K562 (cell line): Measurements from ENCODE around the gene KLHL33. TPM values are rescaled to one million over a fixed set of nuclear protein-coding genes. Genes with fewer than 3 reads are reported as not detected.

Source experiments
- ATAC-seq: fragments of 200-7000 bp; cut with Tn5 transposase; 3 replicates; pipeline ENCODE4 v1.9.1; 2020; ENCODE audit warnings: moderate library complexity
- BruUV-seq: library from RNA; stranded (reverse); fragments of 400-500 nt; replicated peaks from 2 replicates; lab custom pipeline; 2021; lab: Mats Ljungman, UMichigan
- CTCF ChIA-PET: fragments of 300-600 bp; formaldehyde crosslinking; extraction: SDS; loops from one replicate; lab custom pipeline; 2021; ENCODE audit warnings: low intra/inter-chr PET ratio; lab: Yijun Ruan, JAX
- POLR2A ChIA-PET: fragments of 300-600, 350-650 bp; sonication (Branson Sonifier 250); formaldehyde crosslinking; extraction: SDS; loops from one replicate; lab custom pipeline; 2021; ENCODE audit warnings: antibody characterized with exemption, inconsistent platforms; lab: Yijun Ruan, JAX
- DNase-seq, 4 experiments: peaks; one replicate each; pipeline versions ENCODE4 v3.0.0 to v3.0.0-alpha.2; 2011 to 2018; ENCODE audit warnings: low spot score in 3 of 4, mixed read lengths in 3 of 4; ENCODE audit errors: extremely low read depth in 1 of 4
- FAIRE-seq: peaks from 2 replicates; lab custom pipeline; 2011; peaks lifted over from hg19 to GRCh38; lab: Jason Lieb, UNC
- H2AFZ ChIP-seq: 2 replicates; pipeline ENCODE4 v1.6.0; 2011; ENCODE audit warnings: low read depth, low read length, control low read depth, inconsistent platforms
- H3K27ac ChIP-seq: fragments of 200-600 bp; 3 replicates; pipeline ENCODE4 v1.8.0; 2011; ENCODE audit warnings: low read depth, mild to moderate bottlenecking, control low read depth, inconsistent platforms, low read length, moderate library complexity, mixed read lengths; ENCODE audit errors: extremely low read depth
- H3K27me3 ChIP-seq, 2 experiments: fragments of 300-600 bp in 1 of 2; 2 replicates in 1 of 2; 3 replicates in 1 of 2; pipeline versions ENCODE4 v1.6.0 to v1.8.0; 2011; ENCODE audit warnings: inconsistent platforms in 2 of 2, low read length in 2 of 2, mild to moderate bottlenecking in 1 of 2, mixed read lengths in 1 of 2, moderate library complexity in 1 of 2; ENCODE audit not compliant: control insufficient read depth in 2 of 2, insufficient read depth in 2 of 2
- H3K36me3 ChIP-seq: fragments of 300-600 bp; 3 replicates; pipeline ENCODE4 v1.8.0; 2011; ENCODE audit warnings: mild to moderate bottlenecking, low read length, inconsistent platforms; ENCODE audit not compliant: control insufficient read depth, insufficient read depth
- H3K4me1 ChIP-seq, 2 experiments: fragments of 200-600 bp in 1 of 2; replicated peaks in 1 of 2; 2 replicates in 1 of 2; 3 replicates in 1 of 2; pipeline versions ENCODE4 v1.5.1 to v1.8.0; 2011; ENCODE audit warnings: inconsistent platforms in 2 of 2, low read length in 2 of 2, mild to moderate bottlenecking in 1 of 2, mixed read lengths in 1 of 2, moderate library complexity in 1 of 2; ENCODE audit not compliant: control insufficient read depth in 2 of 2, insufficient read depth in 2 of 2
- H3K4me2 ChIP-seq: 2 replicates; pipeline ENCODE4 v1.6.1; 2011; ENCODE audit warnings: low read length, control low read depth, inconsistent platforms, mixed read lengths; ENCODE audit not compliant: insufficient read depth
- H3K4me3 ChIP-seq: fragments of 200-600 bp; sonication (generic), shearing (Covaris generic); 2 replicates; pipeline ENCODE4 v1.5.1; 2016; ENCODE audit warnings: control low read depth, inconsistent platforms
- H3K79me2 ChIP-seq: fragments of 200-600 bp; 3 replicates; pipeline ENCODE4 v1.8.0; 2011; ENCODE audit warnings: low read length, inconsistent platforms; ENCODE audit not compliant: control insufficient read depth, insufficient read depth
- H3K9ac ChIP-seq, 2 experiments: 2 replicates each; pipeline versions ENCODE4 v1.6.0 to v1.6.1; 2011; ENCODE audit warnings: low read depth in 2 of 2, low read length in 2 of 2, control low read depth in 1 of 2, inconsistent platforms in 1 of 2, mild to moderate bottlenecking in 1 of 2, mixed read lengths in 1 of 2; ENCODE audit not compliant: insufficient read depth in 1 of 2
- H3K9me1 ChIP-seq: one replicate; pipeline ENCODE4 v1.6.0; 2011; ENCODE audit warnings: inconsistent platforms, mild to moderate bottlenecking, low read length, moderate library complexity; ENCODE audit not compliant: control insufficient read depth, insufficient read depth
- H3K9me3 ChIP-seq: replicated peaks from 2 replicates; pipeline ENCODE4 v1.5.1; 2011; ENCODE audit warnings: low read depth, low read length, inconsistent platforms; ENCODE audit not compliant: control insufficient read depth, insufficient read depth
- H4K20me1 ChIP-seq: replicated peaks from 2 replicates; pipeline ENCODE4 v1.6.1; 2011; ENCODE audit warnings: low read length, inconsistent platforms, mixed read lengths; ENCODE audit not compliant: control insufficient read depth, insufficient read depth
- ATF3 ChIP-seq, 2 experiments: fragments of 450-650 bp in 1 of 2; sonication (generic) in 1 of 2; formaldehyde crosslinking in 1 of 2; IDR thresholded peaks in 1 of 2; conservative IDR thresholded peaks in 1 of 2; 2 replicates each; pipeline versions ENCODE4 v1.6.1 to v1.8.1; 2016 to 2023; ENCODE audit warnings: mild to moderate bottlenecking in 2 of 2, moderate library complexity in 2 of 2, inconsistent platforms in 1 of 2, missing genetic modification reagents in 1 of 2
- CBFA2T2 ChIP-seq: fragments of 450-650 bp; conservative IDR thresholded peaks from 2 replicates; pipeline ENCODE4 v1.6.1; 2017; ENCODE audit warnings: mild to moderate bottlenecking
- CEBPG ChIP-seq, 3 experiments: fragments of 200-800 bp in 1 of 3; sonication (Bioruptor generic) in 1 of 3; sonication (generic) in 1 of 3; formaldehyde crosslinking in 1 of 3; IDR thresholded peaks in 2 of 3; conservative IDR thresholded peaks in 1 of 3; 2 replicates each; pipeline versions ENCODE4 v1.6.1 to v1.8.0; 2016 to 2022; ENCODE audit warnings: missing compliant biosample characterization in 2 of 3, missing genetic modification characterization in 2 of 3, mild to moderate bottlenecking in 1 of 3, missing genetic modification reagents in 1 of 3
- CHD1 ChIP-seq: fragments of 200-600 bp; sonication (generic); IDR thresholded peaks from one replicate; pipeline ENCODE4 v1.6.1; 2012; ENCODE audit warnings: mild to moderate bottlenecking, moderate library complexity, low read length, inconsistent platforms
- CTBP1 ChIP-seq: fragments of 450-650 bp; IDR thresholded peaks from 2 replicates; pipeline ENCODE4 v1.6.1; 2016; ENCODE audit warnings: borderline replicate concordance
- DIDO1 ChIP-seq: fragments of 450-650 bp; IDR thresholded peaks from 2 replicates; pipeline ENCODE4 v1.6.1; 2016; ENCODE audit warnings: low read depth, missing biosample characterization, missing genetic modification characterization
- EP400 ChIP-seq: fragments of 450-650 bp; IDR thresholded peaks from 2 replicates; pipeline ENCODE4 v1.6.1; 2017; ENCODE audit warnings: antibody characterized with exemption, mild to moderate bottlenecking, moderate library complexity
- HDAC1 ChIP-seq, 2 experiments: fragments of 450-650 bp; IDR thresholded peaks; 2 replicates each; pipeline ENCODE4 v1.6.1; 2016 to 2017; ENCODE audit warnings: inconsistent platforms in 1 of 2, mild to moderate bottlenecking in 1 of 2, moderate library complexity in 1 of 2
- HMGN3 ChIP-seq: IDR thresholded peaks from 2 replicates; pipeline ENCODE4 v1.6.1; 2011; ENCODE audit warnings: borderline replicate concordance, low read depth, mild to moderate bottlenecking, mixed read lengths, low read length; ENCODE audit not compliant: insufficient read length; ENCODE audit errors: extremely low read depth
- JUNB ChIP-seq: fragments of 450-650 bp; formaldehyde crosslinking; conservative IDR thresholded peaks from 2 replicates; pipeline ENCODE4 v1.4.0; 2020; ENCODE audit warnings: mild to moderate bottlenecking
- MYNN ChIP-seq, 2 experiments: sonication (generic); formaldehyde crosslinking in 1 of 2; IDR thresholded peaks; 2 replicates each; pipeline versions ENCODE4 v1.5.0 to v1.6.1; 2016 to 2020; ENCODE audit warnings: antibody characterized with exemption in 1 of 2, missing genetic modification reagents in 1 of 2
- POLR2AphosphoS5 ChIP-seq: IDR thresholded peaks from 2 replicates; pipeline ENCODE4 v1.6.1; 2011; ENCODE audit warnings: mild to moderate bottlenecking, low read depth, low read length, moderate library complexity; ENCODE audit not compliant: control insufficient read depth, insufficient read depth
- POLR2G ChIP-seq: fragments of 200-400 bp; formaldehyde crosslinking; IDR thresholded peaks from 2 replicates; pipeline ENCODE4 v1.6.1; 2017; ENCODE audit warnings: low read depth, mild to moderate bottlenecking, antibody characterized with exemption, low read length, moderate library complexity
- PYGO2 ChIP-seq: fragments of 450-650 bp; IDR thresholded peaks from 2 replicates; pipeline ENCODE4 v1.6.1; 2016; ENCODE audit warnings: mild to moderate bottlenecking, missing genetic modification characterization, moderate library complexity, missing compliant biosample characterization
- RBBP5 ChIP-seq: fragments of 200-600 bp; sonication (generic); IDR thresholded peaks from 2 replicates; pipeline ENCODE4 v1.6.1; 2012; ENCODE audit warnings: borderline replicate concordance, mild to moderate bottlenecking, low read length, control low read depth, inconsistent platforms; ENCODE audit not compliant: insufficient read depth, poor library complexity, severe bottlenecking
- SUPT5H ChIP-seq: fragments of 450-650 bp; IDR thresholded peaks from 2 replicates; pipeline ENCODE4 v1.6.1; 2016
- TAF7 ChIP-seq: fragments of 450-650 bp; IDR thresholded peaks from 2 replicates; pipeline ENCODE4 v1.6.1; 2016; ENCODE audit warnings: missing genetic modification characterization, missing compliant biosample characterization
- TAF9B ChIP-seq: fragments of 450-650 bp; IDR thresholded peaks from 2 replicates; pipeline ENCODE4 v1.6.1; 2018; ENCODE audit warnings: mild to moderate bottlenecking; ENCODE audit not compliant: partially characterized antibody
- TBP ChIP-seq: optimal IDR thresholded peaks from 2 replicates; pipeline ENCODE3; 2011; ENCODE audit warnings: low read depth, low read length, improper control_type of control experiment
- ZNF785 ChIP-seq: fragments of 250-450 bp; sonication (Bioruptor Pico); IDR thresholded peaks from 2 replicates; pipeline ENCODE4 v1.4.0; 2020; ENCODE audit warnings: mild to moderate bottlenecking
- WGBS: fragments of 100-300 bp; shearing (Covaris generic); methylation state at CpG from one replicate; pipeline ENCODE4 v1.1.6; 2016; ENCODE audit warnings: low coverage, mixed read lengths; ENCODE audit not compliant: insufficient coverage; ENCODE audit errors: missing lambda C conversion rate; 5-methylcytosine and 5-hydroxymethylcytosine counted together
- in situ Hi-C: fragments of 300-500 bp; cut with MboI; formaldehyde crosslinking; loops from 4 replicates; pipeline ENCODE4 v1.15.0; 2018; ENCODE audit warnings: inconsistent platforms, mixed read lengths
- intact Hi-C: fragments of 100-400 bp; cut with micrococcal nuclease; formaldehyde crosslinking; loops from 2 replicates; pipeline ENCODE4 v1.14.2; 2022
- polyA plus RNA-seq, 8 experiments: library from polyadenylated mRNA; depleted of rRNA in 4 of 8; stranded (reverse) in 5 of 8; unstranded in 3 of 8; fragments of >200 nt; fragmentation: Nextera tagmentation in 2 of 8; fragmentation: Illumina TruSeq in 1 of 8; extraction: Ambion mirVana in 2 of 8; extraction: Trizol in 1 of 8; gene quantifications; 2 replicates each; pipeline versions ENCODE4 v1.2.1 to v1.2.3, GENCODE V29; 2011 to 2014; ENCODE audit warnings: inconsistent platforms in 1 of 8, missing spikeins in 1 of 8
- total RNA-seq, 7 experiments: library from RNA; depleted of rRNA in 6 of 7; stranded (reverse); fragments of >200 nt in 6 of 7; fragmentation: Illumina TruSeq in 2 of 7; extraction: Trizol in 2 of 7; gene quantifications; 2 replicates each; pipeline versions ENCODE4 v1.2.1 to v1.2.3, GENCODE V29; 2011 to 2021; ENCODE audit warnings: low replicate concordance in 1 of 7

Gene KLHL33
- total and polyA plus RNA-seq, 9 of the 15 experiments (the other 6 are each of a cell fraction or from before 2014, with no cell fraction given) = 0.04 to 0.27 (median 0.13) TPM; not detected in 6

GRCh38 chr14:20461225-20462141, 25.5 kb upstream of the KLHL33 start, which contains the start of gene PIP4P1:
TSS of gene PIP4P1 (minus strand) at chr14:20461434. CDS start at chr14:20461325, 109 bp downstream.
- peak within 1 kb of the TSS; percentile 90 for H3K4me2 ChIP-seq
- ChIA-PET CTCF (no interaction called here), POLR2A (interaction anchor here (0.6 to 2.7 kb wide), 11 partner anchors 10 to 138 kb away, joined by 3 to 36 read pairs (median 4); partner anchors contain the start of gene PARP2)
- H2AFZ ChIP-seq = peak within 1 kb of the TSS; percentile 82
- peak within 1 kb of the TSS; percentile 88 to 93 for H3K9ac ChIP-seq
- peak within 1 kb of the TSS; percentile 76 for H3K4me3 ChIP-seq
- WGBS = 0% methylated on average over 37 of the region's 67 CpGs
- FAIRE-seq (peak; percentile 100), ATAC-seq (peak; percentile 93), DNase-seq (peak; percentile 79 to 97 (median 85))
- intact Hi-C loops (loop anchor here (1.0 to 2.0 kb wide), 2 partner anchors 29 to 129 kb away; no protein-coding TSS in a partner anchor), in situ Hi-C loops (no loop called here)
- H3K4me1 ChIP-seq = peaks cover 26 to 33% of the 10 kb centered on the region in 2 experiments
- peaks cover 41% of the 10 kb centered on the region for H3K79me2 ChIP-seq
- peak within 1 kb of the TSS; percentile 96 for H3K27ac ChIP-seq
- H4K20me1 ChIP-seq = no peaks in the 10 kb centered on the region
- no TSS peak for BruUV-seq
- H3K27me3 ChIP-seq = no peaks in the 10 kb centered on the region
- no peaks in the 10 kb centered on the region for H3K9me1 ChIP-seq
- H3K36me3 ChIP-seq = peaks cover 38% of the 10 kb centered on the region
- no peaks in the 10 kb centered on the region for H3K9me3 ChIP-seq
- peak; percentile 80 for TF ChIP-seq POLR2G
- no peak for TF ChIP-seq JUNB (CRISPR knock-in tag)
- TF ChIP-seq SUPT5H = peak; percentile 84
- TF ChIP-seq DIDO1 = peak; percentile 54; the same call in 1 of the 2 replicates
- TF ChIP-seq RBBP5 = peak; percentile 54
- TF ChIP-seq TAF9B = peak; percentile 45
- peak; percentile 66; the same call in 1 of the 2 replicates for TF ChIP-seq POLR2AphosphoS5
- TF ChIP-seq ZNF785 = no peak
- peak; percentile 57; the same call in 1 of the 2 replicates for TF ChIP-seq CEBPG (CRISPR knock-in tag; IDR thresholded peaks at IDR 0.05)
- peak in 1 of 2 experiments; percentile 39; a peak in 1 of 4 replicates for TF ChIP-seq CEBPG (tag; conservative IDR thresholded peaks at IDR 0.05 in 1 of 2, IDR thresholded peaks at IDR 0.05 in 1 of 2)
- peak in 1 of 2 experiments; percentile 77; a peak in 2 of 4 replicates for TF ChIP-seq HDAC1 (IDR thresholded peaks at IDR 0.05)
- TF ChIP-seq TBP = peak; percentile 88
- TF ChIP-seq MYNN (IDR thresholded peaks at IDR 0.05) = no peak
- TF ChIP-seq MYNN (CRISPR knock-in tag; IDR thresholded peaks at IDR 0.05) = no peak
- TF ChIP-seq HMGN3 = peak; percentile 53
- TF ChIP-seq CTBP1 = peak; percentile 75; the same call in 1 of the 2 replicates
- TF ChIP-seq PYGO2 = no peak
- TF ChIP-seq CBFA2T2 = peak; percentile 95
- TF ChIP-seq CHD1 = no peak
- TF ChIP-seq TAF7 (tag) = no peak
- peak; percentile 85 for TF ChIP-seq EP400
- peak; percentile 63 for TF ChIP-seq ATF3 (IDR thresholded peaks at IDR 0.05)
- TF ChIP-seq ATF3 (CRISPR knock-in tag; conservative IDR thresholded peaks at IDR 0.05) = no peak; the same call in 1 of the 2 replicates
